ENCODE data around the gene FCER1G.
A peak's percentile ranks its signal among the peaks of the same experiment; 100 is the strongest.
"Not testable (repeated sequence)": the region's sequence is repeated elsewhere in the genome, so short reads cannot be mapped to it uniquely, and the experiment has no call there.

Gene FCER1G

GRCh38 chr1:161209790-161210409 lies 5.2 kb upstream of the FCER1G start:
- peak; percentile 72 to 81 for DNase-seq

GRCh38 chr1:161214369-161214768 lies 726 bp upstream of the FCER1G start:
- no peak for DNase-seq

- DNase-seq, result no peak
Observed at GRCh38 chr1:161216945-161217712, 2.0 kb downstream of the FCER1G start.

GRCh38 chr1:161217831-161218230 lies 2.7 kb downstream of the FCER1G start:
- DNase-seq, result no peak

- no peak for DNase-seq
Observed at GRCh38 chr1:161218301-161219077, 3.4 kb downstream of the FCER1G start.

- no peak for DNase-seq
Observed at GRCh38 chr1:161219078-161219892, 4.2 kb downstream of the FCER1G start.

GRCh38 chr1:161220002-161220401 lies 4.9 kb downstream of the FCER1G start:
- DNase-seq, result no peak

GRCh38 chr1:161222175-161223019 lies 7.3 kb downstream of the FCER1G start:
- no peak for DNase-seq

GRCh38 chr1:161223805-161224694 lies 9.0 kb downstream of the FCER1G start:
- DNase-seq, result no peak

GRCh38 chr1:161224695-161225087 lies 9.6 kb downstream of the FCER1G start:
- DNase-seq, result not testable (repeated sequence)

- no peak for DNase-seq
Observed at GRCh38 chr1:161225178-161225533, 10.1 kb downstream of the FCER1G start.

- DNase-seq, result peak; percentile 85 to 90
Observed at GRCh38 chr1:161225534-161226319, 10.6 kb downstream of the FCER1G start, which contains the start of gene TOMM40L. TOMM40L (plus strand) TSS chr1:161226060; CDS start chr1:161226490, 430 bp downstream.

GRCh38 chr1:161226320-161226711 lies 11.2 kb downstream of the FCER1G start:
- peak in 1 of 2 experiments; percentile 18 for DNase-seq

- DNase-seq, result no peak
Observed at GRCh38 chr1:161226759-161227158, 11.7 kb downstream of the FCER1G start.

GRCh38 chr1:161227196-161227871 lies 12.2 kb downstream of the FCER1G start:
- peak; percentile 94 to 95 for DNase-seq

GRCh38 chr1:161228032-161228431 lies 12.9 kb downstream of the FCER1G start:
- no peak for DNase-seq

- DNase-seq, result no peak
Observed at GRCh38 chr1:161229896-161230295, 14.8 kb downstream of the FCER1G start.

GRCh38 chr1:161230762-161231161 lies 15.7 kb downstream of the FCER1G start:
- DNase-seq, result no peak

- DNase-seq, result no peak
Observed at GRCh38 chr1:161233102-161233501, 18.0 kb downstream of the FCER1G start.
